HG02623 (cell line): Measurements from ENCODE around the gene TSC22D4.

Experiments used
- ATAC-seq: cut with Tn5 transposase; IDR thresholded peaks from one replicate; pipeline ENCODE4 v1.9.1; 2021; ENCODE audit warnings: moderate library complexity; ENCODE audit not compliant: unreplicated experiment

Gene TSC22D4

GRCh38 chr7:100493476-100494264 is 14.7 kb upstream of the TSC22D4 start:
- no peak for ATAC-seq

- ATAC-seq: no peak
These were observed 13.9 kb upstream of the TSC22D4 start for GRCh38 chr7:100492738-100493475.

- no peak for ATAC-seq
These were observed 12.2 kb upstream of the TSC22D4 start for GRCh38 chr7:100491192-100491578.

- no peak for ATAC-seq
These were observed 11.6 kb upstream of the TSC22D4 start for GRCh38 chr7:100490483-100491191.

- no peak for ATAC-seq
These were observed 10.8 kb upstream of the TSC22D4 start for GRCh38 chr7:100489824-100490223.

- ATAC-seq: no peak
These were observed 10.1 kb upstream of the TSC22D4 start for GRCh38 chr7:100489121-100489520.

GRCh38 chr7:100488333-100489095 is 9.5 kb upstream of the TSC22D4 start:
- no peak for ATAC-seq

GRCh38 chr7:100486753-100487446 is 7.9 kb upstream of the TSC22D4 start:
- ATAC-seq: no peak

GRCh38 chr7:100486111-100486636 is 7.2 kb upstream of the TSC22D4 start:
- no peak for ATAC-seq

- no peak for ATAC-seq
These were observed 6.5 kb upstream of the TSC22D4 start for GRCh38 chr7:100485471-100485876.

- no peak for ATAC-seq
These were observed 5.6 kb upstream of the TSC22D4 start for GRCh38 chr7:100484673-100485045.

GRCh38 chr7:100483722-100484672 is 5.0 kb upstream of the TSC22D4 start, which contains the start of gene NYAP1:
Gene NYAP1 (plus strand): TSS chr7:100483927. CDS start chr7:100485312, 1,385 bp downstream.
- ATAC-seq: peak; percentile 20

- ATAC-seq: peak; percentile 50
These were observed 4.2 kb upstream of the TSC22D4 start for GRCh38 chr7:100483090-100483721.

GRCh38 chr7:100482728-100483089 is 3.7 kb upstream of the TSC22D4 start:
- ATAC-seq: no peak

- no peak for ATAC-seq
These were observed 2.5 kb upstream of the TSC22D4 start for GRCh38 chr7:100481466-100481865.

GRCh38 chr7:100477871-100478267 is 1.1 kb downstream of the TSC22D4 start:
- ATAC-seq: no peak

- no peak for ATAC-seq
These were observed 1.8 kb downstream of the TSC22D4 start for GRCh38 chr7:100476903-100477870.
